PC-9 (cell line): ENCODE measurements around the gene BRD9. TPM values are rescaled to one million over a fixed set of nuclear protein-coding genes. Genes with fewer than 3 reads are reported as not detected.
"Not testable (repeated sequence)": the region's sequence is repeated elsewhere in the genome, so short reads cannot be mapped to it uniquely, and the experiment has no call there.

Experiments used
- BruUV-seq: library from RNA; stranded (reverse); fragments of 400-500 nt; replicated peaks from 2 replicates; lab custom pipeline; 2021; lab: Mats Ljungman, UMichigan
- CTCF ChIA-PET: fragments of 300-600 bp; sonication (Branson Sonifier 250); formaldehyde crosslinking; loops from one replicate; lab custom pipeline; 2022; ENCODE audit warnings: antibody characterized with exemption; lab: Charles Lee
- POLR2A ChIA-PET: fragments of 300-600 bp; sonication (Branson Sonifier 250); formaldehyde crosslinking; loops from one replicate; lab custom pipeline; 2022; ENCODE audit warnings: antibody characterized with exemption; ENCODE audit not compliant: unreplicated experiment; lab: Charles Lee
- DNase-seq, 2 experiments: peaks; one replicate each; pipeline versions ENCODE4 v3.0.0 to v3.0.0-alpha.2; 2015 to 2022; ENCODE audit warnings: mixed read lengths in 1 of 2
- H2AFZ ChIP-seq: fragments of 200-600 bp; sonication (generic); 2 replicates; pipeline ENCODE4 v1.8.1; 2017; ENCODE audit warnings: antibody characterized with exemption
- H3F3A ChIP-seq: fragments of 200-600 bp; sonication (generic); 2 replicates; pipeline ENCODE4 v1.8.1; 2017; ENCODE audit warnings: antibody characterized with exemption, mild to moderate bottlenecking, low read depth; ENCODE audit not compliant: insufficient read depth
- H3K27ac ChIP-seq: fragments of 200-600 bp; sonication (generic); 2 replicates; pipeline ENCODE4 v1.6.1; 2016; ENCODE audit warnings: mixed run types
- H3K27me3 ChIP-seq: fragments of 200-600 bp; sonication (generic); 2 replicates; pipeline ENCODE4 v1.6.1; 2016; ENCODE audit warnings: low read depth, mixed run types; ENCODE audit not compliant: insufficient read depth
- H3K36me3 ChIP-seq: fragments of 200-600 bp; sonication (generic); 2 replicates; pipeline ENCODE4 v1.6.1; 2016; ENCODE audit warnings: low read depth, mixed run types
- H3K4me1 ChIP-seq: fragments of 200-600 bp; sonication (generic); replicated peaks from 2 replicates; pipeline ENCODE4 v1.6.1; 2016; ENCODE audit warnings: mixed run types; ENCODE audit not compliant: insufficient read depth
- H3K4me2 ChIP-seq: fragments of 200-600 bp; sonication (generic); 2 replicates; pipeline ENCODE4 v1.6.1; 2017; ENCODE audit warnings: mixed run types
- H3K4me3 ChIP-seq: fragments of 200-600 bp; sonication (generic); 2 replicates; pipeline ENCODE4 v1.6.1; 2016; ENCODE audit warnings: mixed run types
- H3K79me2 ChIP-seq: fragments of 200-600 bp; sonication (generic); 2 replicates; pipeline ENCODE4 v1.6.1; 2017; ENCODE audit warnings: low read depth, mixed run types
- H3K9me2 ChIP-seq: fragments of 200-600 bp; sonication (generic); 2 replicates; pipeline ENCODE4 v1.8.1; 2017; ENCODE audit warnings: mild to moderate bottlenecking; ENCODE audit not compliant: insufficient read depth
- H3K9me3 ChIP-seq: fragments of 200-600 bp; sonication (generic); 2 replicates; pipeline ENCODE4 v1.8.1; 2016; ENCODE audit warnings: low read depth; ENCODE audit not compliant: insufficient read depth
- H4K20me1 ChIP-seq: fragments of 200-600 bp; sonication (generic); 2 replicates; pipeline ENCODE4 v1.8.1; 2017; ENCODE audit not compliant: insufficient read depth
- EZH2 ChIP-seq: fragments of 200-600 bp; sonication (generic); IDR thresholded peaks from 2 replicates; pipeline ENCODE4 v1.8.0; 2017; ENCODE audit warnings: antibody characterized with exemption, low read depth
- intact Hi-C: fragments of 100-400 bp; cut with micrococcal nuclease; formaldehyde crosslinking; loops from one replicate; pipeline ENCODE4 v1.10.0; 2022; ENCODE audit not compliant: unreplicated experiment
- total RNA-seq: library from RNA; stranded (reverse); gene quantifications from 2 replicates; pipeline ENCODE4 v1.2.3, GENCODE V29; 2021
- TF ChIP-seq, protein P1 (sequence below): fragments of 200-600 bp; sonication (generic); conservative IDR thresholded peaks from 2 replicates; pipeline ENCODE4 v1.6.1; 2017; ENCODE audit warnings: mixed run types, antibody characterized with exemption, mild to moderate bottlenecking, moderate library complexity

Gene BRD9
- total RNA-seq, 1 experiment from 2014 or later = 102 TPM

DNA sequence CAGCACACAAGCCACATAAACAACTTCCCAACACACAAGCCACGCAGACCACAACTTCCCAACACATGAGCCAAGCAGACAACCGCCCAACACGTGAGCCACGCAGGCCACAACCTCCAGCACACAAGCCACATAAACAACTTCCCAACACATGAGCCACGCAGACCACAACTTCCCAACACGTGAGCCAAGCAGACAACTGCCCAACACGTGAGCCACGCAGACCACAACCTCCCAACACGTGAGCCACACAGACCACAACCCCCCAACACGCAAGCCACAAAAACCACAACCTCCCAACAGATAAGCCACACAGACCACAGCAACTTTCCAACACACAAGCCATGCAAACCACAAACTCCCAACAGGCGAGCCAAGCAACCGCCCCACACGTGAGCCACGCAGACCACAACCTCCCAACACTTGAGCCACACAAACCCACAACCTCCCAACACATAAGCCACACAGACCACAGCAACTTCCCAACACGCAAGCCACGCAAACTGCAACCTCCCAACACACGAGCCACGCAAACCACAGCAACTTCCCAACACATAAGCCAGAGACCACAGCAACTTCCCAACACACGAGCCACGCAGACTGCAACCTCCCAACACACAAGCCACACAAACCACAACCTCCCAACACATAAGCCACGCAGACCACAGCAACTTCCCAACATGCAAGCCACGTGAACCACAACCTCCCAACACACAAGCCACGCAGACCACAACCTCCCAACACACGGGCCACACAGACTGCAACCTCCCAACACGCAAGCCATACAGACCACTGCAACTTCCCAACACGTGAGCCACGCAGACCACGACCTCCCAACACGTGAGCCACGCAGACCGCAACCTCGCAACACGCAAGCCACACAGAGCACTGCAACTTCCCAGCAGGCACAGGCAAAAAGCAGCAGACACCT, 10.1 kb downstream of the BRD9 start:
- intact Hi-C loops = no loop called here
- H3K9me3 ChIP-seq = no peaks in the 10 kb centered on the region
- H3K9me2 ChIP-seq = no peaks in the 10 kb centered on the region
- H3K36me3 ChIP-seq = peaks cover 69% of the 10 kb centered on the region
- no peaks in the 10 kb centered on the region for H3K27me3 ChIP-seq
- H4K20me1 ChIP-seq = peaks cover 42% of the 10 kb centered on the region
- H3K4me2 ChIP-seq = no peak overlapping the region
- no peak for DNase-seq
- H3F3A ChIP-seq = no peaks in the 10 kb centered on the region; the same call in 1 of the 2 replicates
- POLR2A ChIA-PET = no interaction called here
- TF ChIP-seq, protein P1, sequence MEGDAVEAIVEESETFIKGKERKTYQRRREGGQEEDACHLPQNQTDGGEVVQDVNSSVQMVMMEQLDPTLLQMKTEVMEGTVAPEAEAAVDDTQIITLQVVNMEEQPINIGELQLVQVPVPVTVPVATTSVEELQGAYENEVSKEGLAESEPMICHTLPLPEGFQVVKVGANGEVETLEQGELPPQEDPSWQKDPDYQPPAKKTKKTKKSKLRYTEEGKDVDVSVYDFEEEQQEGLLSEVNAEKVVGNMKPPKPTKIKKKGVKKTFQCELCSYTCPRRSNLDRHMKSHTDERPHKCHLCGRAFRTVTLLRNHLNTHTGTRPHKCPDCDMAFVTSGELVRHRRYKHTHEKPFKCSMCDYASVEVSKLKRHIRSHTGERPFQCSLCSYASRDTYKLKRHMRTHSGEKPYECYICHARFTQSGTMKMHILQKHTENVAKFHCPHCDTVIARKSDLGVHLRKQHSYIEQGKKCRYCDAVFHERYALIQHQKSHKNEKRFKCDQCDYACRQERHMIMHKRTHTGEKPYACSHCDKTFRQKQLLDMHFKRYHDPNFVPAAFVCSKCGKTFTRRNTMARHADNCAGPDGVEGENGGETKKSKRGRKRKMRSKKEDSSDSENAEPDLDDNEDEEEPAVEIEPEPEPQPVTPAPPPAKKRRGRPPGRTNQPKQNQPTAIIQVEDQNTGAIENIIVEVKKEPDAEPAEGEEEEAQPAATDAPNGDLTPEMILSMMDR = no peak
- no peak for TF ChIP-seq EZH2
- H3K79me2 ChIP-seq = peaks cover 37% of the 10 kb centered on the region
- no peak overlapping the region for H2AFZ ChIP-seq
- no peak overlapping the region for H3K4me3 ChIP-seq
- BruUV-seq = no TSS peak
- CTCF ChIA-PET = no interaction called here
- H3K4me1 ChIP-seq = no peaks in the 10 kb centered on the region
- no peak overlapping the region for H3K27ac ChIP-seq

DNA sequence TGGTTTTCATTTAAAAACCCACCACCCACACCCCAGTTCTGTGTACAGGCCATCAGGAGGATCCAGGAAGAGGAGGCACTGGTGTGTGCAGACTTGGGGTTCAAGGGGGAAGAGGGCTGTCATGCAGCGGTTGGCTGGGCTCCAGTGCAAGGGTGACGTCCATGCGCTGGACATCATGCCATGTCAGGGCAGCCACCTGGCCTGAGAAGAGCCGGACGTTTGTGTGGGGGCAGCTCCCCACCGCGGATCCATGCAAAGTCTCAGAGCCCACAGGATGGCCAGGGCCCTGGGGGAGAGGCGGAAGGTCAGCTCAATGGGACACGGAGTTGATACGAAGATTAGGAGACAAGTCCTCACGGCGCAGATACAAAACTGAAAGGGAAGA, 11.1 kb downstream of the BRD9 start:
- H3K27ac ChIP-seq = no peak overlapping the region
- TF ChIP-seq, protein P1 = no peak
- TF ChIP-seq EZH2 = no peak
- H4K20me1 ChIP-seq = peaks cover 42% of the 10 kb centered on the region
- H3K9me2 ChIP-seq = no peaks in the 10 kb centered on the region
- H3K4me1 ChIP-seq = no peaks in the 10 kb centered on the region
- no peak overlapping the region for H3K4me3 ChIP-seq
- intact Hi-C loops = no loop called here
- H3K36me3 ChIP-seq = peaks cover 64% of the 10 kb centered on the region
- H3K9me3 ChIP-seq = no peaks in the 10 kb centered on the region
- no TSS peak for BruUV-seq
- ChIA-PET POLR2A (no interaction called here), CTCF (no interaction called here)
- H3K79me2 ChIP-seq = peaks cover 37% of the 10 kb centered on the region
- no peaks in the 10 kb centered on the region for H3K27me3 ChIP-seq
- no peaks in the 10 kb centered on the region; the same call in 1 of the 2 replicates for H3F3A ChIP-seq
- no peak overlapping the region for H2AFZ ChIP-seq
- H3K4me2 ChIP-seq = no peak overlapping the region
- DNase-seq = no peak

DNA sequence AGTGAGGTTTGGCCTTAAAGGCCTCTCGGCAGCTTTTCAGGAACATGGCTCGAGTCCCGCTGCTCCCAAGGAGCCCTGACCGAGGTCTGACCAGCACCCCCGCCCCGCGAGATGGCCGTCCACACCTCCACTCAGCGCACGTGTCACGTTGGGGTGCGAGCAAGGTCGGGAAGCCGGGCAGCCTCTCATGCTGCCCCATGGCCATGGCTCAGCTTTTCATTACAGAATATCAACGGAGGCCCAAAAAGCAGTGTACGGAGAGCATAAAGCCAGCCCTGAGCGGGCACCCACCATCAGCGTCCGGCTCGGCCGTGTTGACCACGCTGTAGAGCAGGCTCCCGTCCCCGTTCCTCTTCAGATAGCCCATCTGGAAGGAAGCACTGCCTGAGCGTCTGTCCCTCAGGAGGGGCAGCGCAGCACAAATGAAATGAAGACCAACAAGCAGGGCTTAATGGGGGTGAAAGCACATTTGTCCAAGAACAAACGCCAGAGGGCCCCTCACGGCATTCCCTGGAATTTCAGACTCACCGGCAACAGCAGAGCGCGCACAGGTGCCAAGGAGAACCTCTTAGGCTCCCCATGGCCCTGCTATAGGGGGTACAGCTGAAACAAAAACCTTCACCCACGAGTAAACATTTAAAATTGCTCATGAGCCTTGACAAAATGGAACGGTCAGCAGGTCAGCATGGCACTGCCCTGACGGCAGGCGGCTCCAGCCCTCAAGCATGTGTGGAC, 11.6 kb downstream of the BRD9 start:
- CTCF ChIA-PET = no interaction called here
- peaks cover 64% of the 10 kb centered on the region for H3K36me3 ChIP-seq

DNA sequence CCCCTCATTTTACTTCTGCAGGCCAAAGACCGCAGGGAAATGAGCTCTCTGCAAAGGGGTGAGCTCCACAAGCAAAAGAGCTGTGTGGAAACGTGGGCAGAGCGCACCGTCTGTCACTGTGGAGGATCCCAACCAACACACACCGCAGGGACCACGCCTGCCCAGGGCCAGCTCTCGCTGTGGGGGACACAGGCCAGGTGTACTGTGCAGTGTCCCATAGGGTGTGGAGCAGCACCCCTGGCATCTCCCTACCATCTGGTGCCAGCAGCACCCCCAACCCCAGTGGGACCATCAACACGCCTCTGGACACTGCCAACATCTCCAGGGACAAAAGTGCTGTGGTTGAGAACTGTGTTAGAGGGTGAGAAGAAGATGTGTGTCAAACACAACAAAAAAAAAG, 13.9 kb downstream of the BRD9 start:
- H3K4me1 ChIP-seq, POLR2A ChIA-PET, CTCF ChIA-PET, H3K4me2 ChIP-seq, H3K4me3 ChIP-seq, H3K27ac ChIP-seq, H3K9me3 ChIP-seq, H2AFZ ChIP-seq, intact Hi-C loops, H3K27me3 ChIP-seq, DNase-seq, BruUV-seq, H3F3A ChIP-seq, H3K9me2 ChIP-seq: not testable (repeated sequence)
- Histone ChIP-seq H3K79me2 (peaks cover 21% of the 10 kb centered on the region), H4K20me1 (peaks cover 39% of the 10 kb centered on the region), H3K36me3 (peaks cover 55% of the 10 kb centered on the region)

More for the DNA sequence above, 11.6 kb downstream of the BRD9 start:
- TF ChIP-seq, protein P1 = no peak
- no peak for TF ChIP-seq EZH2
- intact Hi-C loops = no loop called here
- Histone ChIP-seq H3K9me2 (no peaks in the 10 kb centered on the region), H3K4me1 (no peaks in the 10 kb centered on the region), H3F3A (no peaks in the 10 kb centered on the region; the same call in 1 of the 2 replicates), H3K4me3 (no peak overlapping the region), H3K9me3 (no peaks in the 10 kb centered on the region), H2AFZ (no peak overlapping the region), H3K4me2 (no peak overlapping the region), H3K27ac (no peak overlapping the region), H3K27me3 (no peaks in the 10 kb centered on the region), H4K20me1 (peaks cover 42% of the 10 kb centered on the region), H3K79me2 (peaks cover 37% of the 10 kb centered on the region)
- no TSS peak for BruUV-seq
- DNase-seq = no peak
- POLR2A ChIA-PET = no interaction called here
